GM21423 (cell line): ENCODE measurements around the gene GPSM3.

Experiments
- ATAC-seq: cut with Tn5 transposase; IDR thresholded peaks from one replicate; pipeline ENCODE4 v1.9.1; 2021; ENCODE audit warnings: mild to moderate bottlenecking, moderate library complexity; ENCODE audit not compliant: unreplicated experiment

The GPSM3 gene

GRCh38 chr6:32175711-32176475 is 16.6 kb downstream of the GPSM3 start, which contains the start of gene AGPAT1:
Gene AGPAT1, minus strand, starts transcription at chr6:32176084. Its CDS starts 4,588 bp downstream, at chr6:32171496.
- peak; percentile 34 for ATAC-seq

GRCh38 chr6:32175322-32175710 is 17.1 kb downstream of the GPSM3 start:
- no peak for ATAC-seq

- no peak for ATAC-seq
These were observed 18.0 kb downstream of the GPSM3 start for GRCh38 chr6:32174416-32174815.

- ATAC-seq: no peak
These were observed 19.3 kb downstream of the GPSM3 start for GRCh38 chr6:32173051-32173727.

- ATAC-seq: no peak
These were observed 21.2 kb downstream of the GPSM3 start for GRCh38 chr6:32171234-32171633.

- no peak for ATAC-seq
These were observed 22.1 kb downstream of the GPSM3 start for GRCh38 chr6:32170294-32170693.

GRCh38 chr6:32168807-32169591 is 23.4 kb downstream of the GPSM3 start:
- ATAC-seq: no peak

- ATAC-seq: no peak
These were observed 24.1 kb downstream of the GPSM3 start for GRCh38 chr6:32168350-32168749.

- no peak for ATAC-seq
These were observed 24.6 kb downstream of the GPSM3 start for GRCh38 chr6:32167761-32168262.

- ATAC-seq: no peak
These were observed 25.2 kb downstream of the GPSM3 start for GRCh38 chr6:32167154-32167760.

- no peak for ATAC-seq
These were observed 25.9 kb downstream of the GPSM3 start for GRCh38 chr6:32166411-32167061.

GRCh38 chr6:32164295-32164694 is 28.1 kb downstream of the GPSM3 start, which contains the start of gene EGFL8:
Gene EGFL8, plus strand, starts transcription at chr6:32164595. Its CDS starts 1,571 bp downstream, at chr6:32166166.
- no peak for ATAC-seq

- no peak for ATAC-seq
These were observed 28.7 kb downstream of the GPSM3 start for GRCh38 chr6:32163559-32164258.

GRCh38 chr6:32158052-32158451 is 34.4 kb downstream of the GPSM3 start:
- ATAC-seq: no peak

- ATAC-seq: no peak
These were observed 35.6 kb downstream of the GPSM3 start for GRCh38 chr6:32156891-32157290.

- ATAC-seq: no peak
These were observed 37.8 kb downstream of the GPSM3 start for GRCh38 chr6:32154514-32155161.

GRCh38 chr6:32153564-32154513 is 38.6 kb downstream of the GPSM3 start, which contains the start of gene PPT2:
Gene PPT2, plus strand, starts transcription at chr6:32154141. Its CDS starts 454 bp downstream, at chr6:32154595.
- no peak for ATAC-seq
